ENCODE data around the gene FMN1. TPM values are rescaled to one million over a fixed set of nuclear protein-coding genes. Genes with fewer than 3 reads are reported as not detected.

FMN1 gene
- total and polyA plus RNA-seq, 5 donors from 2014 or later: 0.32 to 8.9 (median 0.36) TPM; not detected in 2

DNA sequence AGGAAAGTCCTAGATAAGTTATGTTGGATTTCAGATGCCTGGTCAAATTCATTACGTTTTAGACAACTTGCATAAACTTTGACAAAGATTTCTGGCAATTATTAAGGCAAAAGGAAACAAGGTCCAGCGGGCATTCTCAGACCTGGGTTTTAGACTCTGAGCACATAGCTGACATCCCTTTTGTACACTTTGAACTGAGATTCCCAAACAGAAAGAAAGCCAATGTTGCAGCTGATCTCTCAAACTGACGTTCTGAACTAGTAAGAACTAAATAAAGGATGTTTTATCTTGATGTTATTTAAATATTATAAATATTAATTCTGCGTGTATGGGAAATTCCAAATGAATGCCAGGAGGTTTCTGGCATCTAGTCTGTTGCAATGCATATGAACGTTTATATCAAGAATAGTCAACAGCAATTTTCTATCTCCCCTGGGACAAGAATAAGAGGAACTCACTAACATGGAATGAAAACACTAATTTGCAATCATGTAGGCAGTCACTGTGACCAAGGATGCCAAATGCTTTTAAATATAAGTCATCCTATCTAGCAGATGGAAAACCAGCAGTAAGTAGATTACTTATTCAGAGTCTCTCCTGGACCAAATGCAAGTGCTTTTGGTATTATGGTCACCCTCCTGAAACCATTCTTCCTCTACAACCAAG is 274.6 kb downstream of the FMN1 start:
- no peak overlapping the region for H3K4me3 Mint-ChIP-seq
- ATAC-seq (ENCODE audit: low read depth in 2 of 2) (no peak), DNase-seq (no peak)
- H3K4me1 Mint-ChIP-seq: no peaks in the 10 kb centered on the region
- Histone ChIP-seq H3K36me3 (ENCODE audit: control insufficient read depth, insufficient read depth, low read length) (no peaks in the 10 kb centered on the region), H3K4me1 (ENCODE audit: control insufficient read depth, insufficient read depth, low read length, poor library complexity, severe bottlenecking) (no peaks in the 10 kb centered on the region), H3K4me3 (ENCODE audit: low read depth, low read length) (no peak overlapping the region), H3K27ac (ENCODE audit: insufficient read depth, low read length, poor library complexity, severe bottlenecking) (no peak overlapping the region), H3K27me3 (ENCODE audit: control insufficient read depth, insufficient read depth, low read length) (no peaks in the 10 kb centered on the region), H3K9me3 (ENCODE audit: control insufficient read depth in 2 of 2, low read length in 2 of 2) (no peaks in the 10 kb centered on the region)
- peaks cover 0 to 2% (median 0%) of the 10 kb centered on the region in 7 donors for H3K9me3 Mint-ChIP-seq
- no peaks in the 10 kb centered on the region for H3K27me3 Mint-ChIP-seq
- H3K27ac Mint-ChIP-seq: no peak overlapping the region
- H3K36me3 Mint-ChIP-seq: no peaks in the 10 kb centered on the region

DNA sequence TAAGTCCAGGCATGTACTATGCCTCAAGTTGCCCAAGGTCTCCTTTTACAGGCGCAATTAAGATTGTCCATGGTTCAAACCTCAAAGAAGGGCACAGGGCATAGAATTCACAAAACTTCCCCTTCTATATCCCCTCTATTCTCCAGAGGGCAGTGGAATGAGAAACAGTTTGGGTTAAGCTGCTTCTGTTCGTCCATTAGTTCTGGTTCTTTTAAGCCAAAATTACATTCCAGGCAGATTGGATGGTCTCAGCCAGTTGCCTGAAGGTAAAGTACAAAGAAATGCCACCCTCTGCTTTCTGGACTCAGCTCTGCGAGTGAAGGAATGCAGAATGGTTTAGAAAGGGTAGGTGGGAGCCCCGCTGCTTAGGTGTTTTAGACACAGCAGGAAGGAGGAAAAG is 276.0 kb downstream of the FMN1 start:
- no peaks in the 10 kb centered on the region for H3K4me1 ChIP-seq (ENCODE audit: control insufficient read depth, insufficient read depth, low read length, poor library complexity, severe bottlenecking)
- no peaks in the 10 kb centered on the region for H3K4me1 Mint-ChIP-seq
- no peaks in the 10 kb centered on the region for H3K36me3 Mint-ChIP-seq
- no peaks in the 10 kb centered on the region for H3K27me3 Mint-ChIP-seq
- no peaks in the 10 kb centered on the region for H3K36me3 ChIP-seq (ENCODE audit: control insufficient read depth, insufficient read depth, low read length)
- H3K4me3 ChIP-seq (ENCODE audit: low read depth, low read length): no peak overlapping the region
- H3K27ac Mint-ChIP-seq: no peak overlapping the region
- no peak for DNase-seq
- H3K9me3 Mint-ChIP-seq: peaks cover 0 to 2% (median 0%) of the 10 kb centered on the region in 7 donors
- no peaks in the 10 kb centered on the region for H3K27me3 ChIP-seq (ENCODE audit: control insufficient read depth, insufficient read depth, low read length)
- H3K4me3 Mint-ChIP-seq: no peak overlapping the region
- H3K9me3 ChIP-seq (ENCODE audit: control insufficient read depth in 2 of 2, low read length in 2 of 2): no peaks in the 10 kb centered on the region
- H3K27ac ChIP-seq (ENCODE audit: insufficient read depth, low read length, poor library complexity, severe bottlenecking): no peak overlapping the region
- no peak for ATAC-seq (ENCODE audit: low read depth in 2 of 2)

DNA sequence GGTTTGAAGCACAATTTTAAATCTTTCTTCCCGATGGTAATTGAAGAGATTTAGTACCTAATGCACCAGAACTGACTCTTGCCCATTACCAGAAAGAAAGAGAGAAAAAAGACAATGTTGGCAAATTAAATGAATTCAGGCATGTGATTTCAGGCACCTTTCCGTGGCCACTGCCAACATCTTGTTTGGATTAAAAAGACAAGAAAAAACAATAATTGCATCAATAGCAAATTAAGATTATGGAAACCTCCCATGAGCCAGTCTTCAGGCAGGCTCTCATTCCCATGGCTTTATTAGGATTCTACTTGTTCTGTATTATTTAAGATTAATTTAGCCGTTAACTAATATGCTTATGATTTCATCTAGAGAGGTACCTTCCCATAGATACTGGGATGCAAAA is 283.7 kb downstream of the FMN1 start:
- Histone ChIP-seq H3K36me3 (ENCODE audit: control insufficient read depth, insufficient read depth, low read length) (no peaks in the 10 kb centered on the region), H3K9me3 (ENCODE audit: control insufficient read depth in 2 of 2, low read length in 2 of 2) (no peaks in the 10 kb centered on the region), H3K27ac (ENCODE audit: insufficient read depth, low read length, poor library complexity, severe bottlenecking) (no peak overlapping the region), H3K4me3 (ENCODE audit: low read depth, low read length) (no peak overlapping the region), H3K4me1 (ENCODE audit: control insufficient read depth, insufficient read depth, low read length, poor library complexity, severe bottlenecking) (no peaks in the 10 kb centered on the region), H3K27me3 (ENCODE audit: control insufficient read depth, insufficient read depth, low read length) (peaks cover 2% of the 10 kb centered on the region)
- H3K9me3 Mint-ChIP-seq: peaks cover 0 to 1% (median 0%) of the 10 kb centered on the region in 7 donors
- ATAC-seq (ENCODE audit: low read depth in 2 of 2): no peak
- H3K4me3 Mint-ChIP-seq: no peak overlapping the region
- H3K4me1 Mint-ChIP-seq: no peaks in the 10 kb centered on the region
- no peaks in the 10 kb centered on the region for H3K36me3 Mint-ChIP-seq
- no peak for DNase-seq
- no peaks in the 10 kb centered on the region for H3K27me3 Mint-ChIP-seq
- H3K27ac Mint-ChIP-seq: no peak overlapping the region

DNA sequence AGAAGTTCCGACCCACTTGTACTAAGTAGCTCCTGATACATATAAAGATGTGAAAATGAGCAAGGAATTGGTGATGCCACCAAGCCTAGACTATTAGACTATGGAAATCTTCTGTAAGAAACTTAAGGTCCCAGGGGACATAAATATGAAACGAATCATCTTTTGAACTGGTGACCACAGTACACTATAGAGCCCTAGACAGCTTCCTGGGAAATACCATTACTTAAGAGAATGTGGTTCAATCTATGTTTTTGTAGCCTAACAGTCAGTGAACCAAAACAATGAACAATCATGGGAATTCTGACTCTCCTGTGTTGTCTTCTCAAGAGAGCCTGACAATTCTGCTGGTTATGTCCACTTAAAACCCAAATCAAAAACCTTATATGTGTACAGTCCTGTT is 285.1 kb downstream of the FMN1 start:
- H3K4me1 ChIP-seq (ENCODE audit: control insufficient read depth, insufficient read depth, low read length, poor library complexity, severe bottlenecking): no peaks in the 10 kb centered on the region
- H3K36me3 ChIP-seq (ENCODE audit: control insufficient read depth, insufficient read depth, low read length): no peaks in the 10 kb centered on the region
- H3K27me3 Mint-ChIP-seq: no peaks in the 10 kb centered on the region
- no peak overlapping the region for H3K27ac Mint-ChIP-seq
- H3K9me3 ChIP-seq (ENCODE audit: control insufficient read depth in 2 of 2, low read length in 2 of 2): no peaks in the 10 kb centered on the region
- H3K9me3 Mint-ChIP-seq: peaks cover 0 to 1% (median 0%) of the 10 kb centered on the region in 7 donors
- H3K4me3 Mint-ChIP-seq: no peak overlapping the region
- no peaks in the 10 kb centered on the region for H3K36me3 Mint-ChIP-seq
- no peak overlapping the region for H3K4me3 ChIP-seq (ENCODE audit: low read depth, low read length)
- no peak overlapping the region for H3K27ac ChIP-seq (ENCODE audit: insufficient read depth, low read length, poor library complexity, severe bottlenecking)
- peaks cover 4% of the 10 kb centered on the region for H3K27me3 ChIP-seq (ENCODE audit: control insufficient read depth, insufficient read depth, low read length)
- H3K4me1 Mint-ChIP-seq: no peaks in the 10 kb centered on the region
- no peak for DNase-seq
- ATAC-seq (ENCODE audit: low read depth in 2 of 2): no peak

DNA sequence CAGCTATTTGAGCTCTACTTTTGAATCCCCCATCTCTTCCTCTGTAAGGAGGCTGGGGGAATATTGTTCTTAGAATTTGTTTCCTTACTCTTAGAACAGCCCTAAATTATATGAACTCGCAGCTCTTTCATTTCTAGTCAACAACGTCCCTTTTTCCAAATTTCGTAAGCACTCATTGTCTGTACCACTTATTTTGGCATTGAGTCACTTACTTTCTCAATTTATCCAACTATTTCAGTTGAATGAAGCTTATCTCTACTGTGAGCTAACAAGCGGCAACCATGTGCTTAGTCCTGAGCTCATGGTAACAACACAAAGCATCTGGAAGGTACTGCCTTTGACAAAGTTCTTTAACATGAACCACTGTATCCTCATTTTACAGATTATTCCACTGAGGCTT is 285.6 kb downstream of the FMN1 start:
- H3K36me3 Mint-ChIP-seq: no peaks in the 10 kb centered on the region
- Histone ChIP-seq H3K36me3 (ENCODE audit: control insufficient read depth, insufficient read depth, low read length) (no peaks in the 10 kb centered on the region), H3K9me3 (ENCODE audit: control insufficient read depth in 2 of 2, low read length in 2 of 2) (no peaks in the 10 kb centered on the region), H3K27ac (ENCODE audit: insufficient read depth, low read length, poor library complexity, severe bottlenecking) (no peak overlapping the region), H3K4me3 (ENCODE audit: low read depth, low read length) (no peak overlapping the region), H3K27me3 (ENCODE audit: control insufficient read depth, insufficient read depth, low read length) (peaks cover 4% of the 10 kb centered on the region), H3K4me1 (ENCODE audit: control insufficient read depth, insufficient read depth, low read length, poor library complexity, severe bottlenecking) (no peaks in the 10 kb centered on the region)
- DNase-seq (no peak), ATAC-seq (ENCODE audit: low read depth in 2 of 2) (no peak)
- H3K27ac Mint-ChIP-seq: no peak overlapping the region
- no peak overlapping the region for H3K4me3 Mint-ChIP-seq
- no peaks in the 10 kb centered on the region for H3K4me1 Mint-ChIP-seq
- H3K27me3 Mint-ChIP-seq: no peaks in the 10 kb centered on the region
- H3K9me3 Mint-ChIP-seq: peaks cover 0 to 1% (median 0%) of the 10 kb centered on the region in 7 donors

DNA sequence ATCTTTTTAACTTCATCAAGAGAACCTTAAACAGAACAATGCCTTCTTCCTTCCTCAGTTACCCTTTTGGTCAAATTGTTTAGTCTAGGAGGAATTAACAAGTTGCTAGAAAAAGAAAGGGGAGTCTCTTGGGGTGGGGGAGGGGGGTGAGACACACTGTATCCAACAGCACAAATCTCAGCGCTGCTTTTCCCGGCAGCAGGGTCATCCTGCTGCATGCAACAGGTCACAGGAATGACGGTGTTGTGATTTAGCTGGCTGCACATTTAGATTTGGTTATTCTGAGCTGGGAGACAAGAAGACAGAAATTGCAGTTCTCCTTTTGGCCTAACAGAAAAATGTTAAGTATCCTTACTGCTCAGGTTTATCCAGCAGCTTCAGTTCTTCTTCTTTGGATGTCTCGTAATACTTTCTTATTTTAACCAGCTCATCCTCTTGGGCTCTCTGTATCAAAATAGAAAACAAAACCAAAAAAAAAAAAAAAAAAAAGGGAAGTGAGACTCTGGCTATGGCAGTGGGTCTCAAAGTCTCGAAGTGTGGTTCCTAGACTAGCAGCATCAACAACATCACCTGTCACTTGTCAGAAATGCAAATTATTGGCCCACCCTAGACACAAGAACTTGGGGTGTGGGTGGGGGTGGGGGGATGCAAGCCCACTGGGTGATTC is 286.2 kb downstream of the FMN1 start:
- Histone ChIP-seq H3K27ac (ENCODE audit: insufficient read depth, low read length, poor library complexity, severe bottlenecking) (no peak overlapping the region), H3K27me3 (ENCODE audit: control insufficient read depth, insufficient read depth, low read length) (peaks cover 2% of the 10 kb centered on the region), H3K4me3 (ENCODE audit: low read depth, low read length) (no peak overlapping the region), H3K4me1 (ENCODE audit: control insufficient read depth, insufficient read depth, low read length, poor library complexity, severe bottlenecking) (no peaks in the 10 kb centered on the region), H3K36me3 (ENCODE audit: control insufficient read depth, insufficient read depth, low read length) (no peaks in the 10 kb centered on the region), H3K9me3 (ENCODE audit: control insufficient read depth in 2 of 2, low read length in 2 of 2) (no peaks in the 10 kb centered on the region)
- Mint-ChIP-seq H3K27ac (no peak overlapping the region), H3K4me3 (no peak overlapping the region), H3K36me3 (no peaks in the 10 kb centered on the region), H3K4me1 (no peaks in the 10 kb centered on the region), H3K9me3 (peaks cover 0 to 1% (median 0%) of the 10 kb centered on the region in 7 donors), H3K27me3 (no peaks in the 10 kb centered on the region)
- peak; percentile 44 to 55 for ATAC-seq (ENCODE audit: low read depth in 2 of 2)
- no peak for DNase-seq

DNA sequence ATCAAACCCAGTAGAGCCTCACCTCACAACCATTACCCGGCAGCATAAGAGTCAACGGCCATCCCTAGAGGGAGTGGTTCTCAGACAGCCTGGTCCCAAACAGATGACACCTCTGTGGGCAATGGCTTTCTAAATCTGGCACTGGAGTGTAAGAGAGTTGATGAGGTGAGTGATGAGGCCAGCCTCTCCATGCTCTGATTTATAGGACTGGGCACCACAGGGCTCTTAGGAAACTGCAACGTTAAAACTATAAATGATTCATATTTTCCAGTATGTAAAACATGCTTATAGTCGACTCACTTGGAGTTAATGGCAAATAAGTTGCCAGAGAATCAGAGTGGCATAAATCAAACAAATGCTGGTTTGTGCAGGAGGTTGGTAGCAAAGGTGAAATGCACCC is 289.0 kb downstream of the FMN1 start:
- H3K9me3 Mint-ChIP-seq: no peaks in the 10 kb centered on the region
- H3K4me3 Mint-ChIP-seq: no peak overlapping the region
- no peaks in the 10 kb centered on the region for H3K4me1 ChIP-seq (ENCODE audit: control insufficient read depth, insufficient read depth, low read length, poor library complexity, severe bottlenecking)
- H3K9me3 ChIP-seq (ENCODE audit: control insufficient read depth in 2 of 2, low read length in 2 of 2): no peaks in the 10 kb centered on the region
- no peak overlapping the region for H3K27ac ChIP-seq (ENCODE audit: insufficient read depth, low read length, poor library complexity, severe bottlenecking)
- no peak overlapping the region for H3K27ac Mint-ChIP-seq
- H3K27me3 ChIP-seq (ENCODE audit: control insufficient read depth, insufficient read depth, low read length): peaks cover 5% of the 10 kb centered on the region
- no peaks in the 10 kb centered on the region for H3K36me3 ChIP-seq (ENCODE audit: control insufficient read depth, insufficient read depth, low read length)
- no peaks in the 10 kb centered on the region for H3K36me3 Mint-ChIP-seq
- no peaks in the 10 kb centered on the region for H3K27me3 Mint-ChIP-seq
- no peak for ATAC-seq (ENCODE audit: low read depth in 2 of 2)
- no peak for DNase-seq
- no peaks in the 10 kb centered on the region for H3K4me1 Mint-ChIP-seq
- no peak overlapping the region for H3K4me3 ChIP-seq (ENCODE audit: low read depth, low read length)

DNA sequence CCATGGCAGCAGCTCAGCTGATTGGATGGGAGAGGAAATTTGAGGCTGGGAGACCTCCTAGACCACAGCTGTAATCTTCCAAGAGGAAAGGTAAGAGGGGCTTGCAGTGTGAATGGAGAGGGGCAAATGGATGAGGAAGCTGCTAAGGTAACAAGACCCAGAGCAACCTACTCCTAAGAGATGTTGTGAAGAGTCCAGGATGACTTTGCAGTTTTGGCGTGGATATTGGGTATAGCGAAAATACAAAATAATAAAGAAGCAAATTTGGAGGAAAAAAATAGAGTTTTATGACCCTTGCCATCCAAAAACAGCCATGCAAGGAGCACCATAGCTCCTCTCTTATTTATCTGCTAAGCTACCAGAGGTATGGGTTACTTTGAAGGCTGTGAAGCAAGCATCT is 290.1 kb downstream of the FMN1 start:
- Mint-ChIP-seq H3K27me3 (no peaks in the 10 kb centered on the region), H3K27ac (no peak overlapping the region), H3K4me3 (no peak overlapping the region), H3K4me1 (no peaks in the 10 kb centered on the region), H3K36me3 (no peaks in the 10 kb centered on the region), H3K9me3 (peaks cover 0 to 3% (median 0%) of the 10 kb centered on the region in 7 donors)
- DNase-seq (no peak), ATAC-seq (ENCODE audit: low read depth in 2 of 2) (no peak)
- Histone ChIP-seq H3K4me1 (ENCODE audit: control insufficient read depth, insufficient read depth, low read length, poor library complexity, severe bottlenecking) (no peaks in the 10 kb centered on the region), H3K27me3 (ENCODE audit: control insufficient read depth, insufficient read depth, low read length) (peaks cover 5% of the 10 kb centered on the region), H3K36me3 (ENCODE audit: control insufficient read depth, insufficient read depth, low read length) (no peaks in the 10 kb centered on the region), H3K27ac (ENCODE audit: insufficient read depth, low read length, poor library complexity, severe bottlenecking) (no peak overlapping the region), H3K4me3 (ENCODE audit: low read depth, low read length) (no peak overlapping the region), H3K9me3 (ENCODE audit: control insufficient read depth in 2 of 2, low read length in 2 of 2) (no peaks in the 10 kb centered on the region)

All from CD4-positive, CD25-positive, alpha-beta regulatory T cell (primary cell).